SK-N-SH treated with all-trans-retinoic acid at 6 μM for 48 hours (cell line): ENCODE measurements around the gene IPO4.

Source experiments
- ATAC-seq: fragments of 200-7000 bp; cut with Tn5 transposase; 3 replicates; pipeline ENCODE4 v1.9.1; 2020; ENCODE audit warnings: mild to moderate bottlenecking, moderate library complexity
- ARNTL ChIP-seq: fragments of 450-650 bp; formaldehyde crosslinking; IDR thresholded peaks from 2 replicates; pipeline ENCODE4 v1.5.0; 2020; ENCODE audit warnings: low read depth, mild to moderate bottlenecking, moderate library complexity, borderline replicate concordance
- BACH2 ChIP-seq: fragments of 250-450 bp; sonication (Bioruptor Pico); IDR thresholded peaks from 2 replicates; pipeline ENCODE4 v1.9.0; 2021; ENCODE audit warnings: mild to moderate bottlenecking, borderline replicate concordance
- CREB5 ChIP-seq: fragments of 250-450 bp; sonication (Bioruptor Pico); IDR thresholded peaks from 2 replicates; pipeline ENCODE4 v1.5.1; 2020; ENCODE audit warnings: low read depth, mild to moderate bottlenecking, moderate library complexity
- CSDC2 ChIP-seq: fragments of 250-450 bp; sonication (Bioruptor Pico); IDR thresholded peaks from 2 replicates; pipeline ENCODE4 v1.5.0; 2020; ENCODE audit warnings: mild to moderate bottlenecking, moderate library complexity
- CSRNP3 ChIP-seq: fragments of 250-450 bp; sonication (Bioruptor Pico); IDR thresholded peaks from 2 replicates; pipeline ENCODE4 v1.5.1; 2021; ENCODE audit warnings: mild to moderate bottlenecking, moderate library complexity
- ESRRG ChIP-seq: fragments of 250-450 bp; sonication (Bioruptor Pico); IDR thresholded peaks from 2 replicates; pipeline ENCODE4 v1.6.1; 2021; ENCODE audit warnings: mild to moderate bottlenecking
- GLIS3 ChIP-seq: fragments of 250-450 bp; sonication (Bioruptor Pico); IDR thresholded peaks from 2 replicates; pipeline ENCODE4 v1.5.0; 2020; ENCODE audit warnings: mild to moderate bottlenecking, moderate library complexity
- ISL1 ChIP-seq: fragments of 250-450 bp; sonication (Bioruptor Pico); IDR thresholded peaks from 2 replicates; pipeline ENCODE4 v2.1.2; 2022; ENCODE audit warnings: mild to moderate bottlenecking, moderate library complexity
- OSR1 ChIP-seq: fragments of 250-450 bp; sonication (Bioruptor Pico); IDR thresholded peaks from 2 replicates; pipeline ENCODE4 v1.8.0; 2022; ENCODE audit warnings: moderate library complexity, mild to moderate bottlenecking, inconsistent platforms
- PPARA ChIP-seq: fragments of 250-450 bp; sonication (Bioruptor Pico); IDR thresholded peaks from 2 replicates; pipeline ENCODE4 v1.5.0; 2020; ENCODE audit warnings: mild to moderate bottlenecking, borderline replicate concordance
- RARB ChIP-seq: fragments of 250-450 bp; sonication (Bioruptor Pico); IDR thresholded peaks from 2 replicates; pipeline ENCODE4 v1.8.0; 2021; ENCODE audit warnings: mild to moderate bottlenecking, moderate library complexity
- SNAI2 ChIP-seq: fragments of 250-450 bp; sonication (Bioruptor Pico); IDR thresholded peaks from 2 replicates; pipeline ENCODE4 v1.5.0; 2020; ENCODE audit warnings: mild to moderate bottlenecking, moderate library complexity
- TCF4 ChIP-seq: fragments of 250-450 bp; sonication (Bioruptor Pico); IDR thresholded peaks from 2 replicates; pipeline ENCODE4 v1.8.0; 2021; ENCODE audit warnings: mild to moderate bottlenecking, moderate library complexity, borderline replicate concordance
- TOX ChIP-seq: fragments of 250-450 bp; sonication (Bioruptor Pico); IDR thresholded peaks from 2 replicates; pipeline ENCODE4 v1.8.0; 2021; ENCODE audit warnings: mild to moderate bottlenecking, moderate library complexity, borderline replicate concordance
- TSHZ2 ChIP-seq: fragments of 250-450 bp; sonication (Bioruptor Pico); IDR thresholded peaks from 2 replicates; pipeline ENCODE4 v1.5.0; 2020; ENCODE audit warnings: mild to moderate bottlenecking, moderate library complexity
- ZC3H10 ChIP-seq: fragments of 250-450 bp; sonication (Bioruptor Pico); IDR thresholded peaks from 2 replicates; pipeline ENCODE4 v1.5.1; 2021; ENCODE audit warnings: mild to moderate bottlenecking, moderate library complexity
- ZFP3 ChIP-seq: fragments of 250-450 bp; sonication (Bioruptor Pico); IDR thresholded peaks from 2 replicates; pipeline ENCODE4 v1.5.0; 2020; ENCODE audit warnings: mild to moderate bottlenecking, moderate library complexity
- ZFP30 ChIP-seq: fragments of 450-650 bp; formaldehyde crosslinking; IDR thresholded peaks from 2 replicates; pipeline ENCODE4 v1.5.0; 2022; ENCODE audit warnings: mild to moderate bottlenecking, moderate library complexity
- ZNF70 ChIP-seq: fragments of 450-650 bp; formaldehyde crosslinking; IDR thresholded peaks from 2 replicates; pipeline ENCODE4 v1.5.0; 2020; ENCODE audit warnings: mild to moderate bottlenecking, moderate library complexity
- ZNF8 ChIP-seq: fragments of 450-650 bp; formaldehyde crosslinking; IDR thresholded peaks from 2 replicates; pipeline ENCODE4 v1.5.0; 2020; ENCODE audit warnings: mild to moderate bottlenecking, moderate library complexity
- TF ChIP-seq, protein P1 (sequence below): fragments of 250-450 bp; sonication (Bioruptor Pico); IDR thresholded peaks from 2 replicates; pipeline ENCODE4 v1.8.0; 2020; ENCODE audit warnings: mild to moderate bottlenecking, moderate library complexity, borderline replicate concordance
- TF ChIP-seq, protein P2 (sequence below): fragments of 250-450 bp; sonication (Bioruptor Pico); IDR thresholded peaks from 2 replicates; pipeline ENCODE4 v1.8.0; 2021; ENCODE audit warnings: low read depth, mild to moderate bottlenecking, moderate library complexity, borderline replicate concordance

The IPO4 gene

DNA sequence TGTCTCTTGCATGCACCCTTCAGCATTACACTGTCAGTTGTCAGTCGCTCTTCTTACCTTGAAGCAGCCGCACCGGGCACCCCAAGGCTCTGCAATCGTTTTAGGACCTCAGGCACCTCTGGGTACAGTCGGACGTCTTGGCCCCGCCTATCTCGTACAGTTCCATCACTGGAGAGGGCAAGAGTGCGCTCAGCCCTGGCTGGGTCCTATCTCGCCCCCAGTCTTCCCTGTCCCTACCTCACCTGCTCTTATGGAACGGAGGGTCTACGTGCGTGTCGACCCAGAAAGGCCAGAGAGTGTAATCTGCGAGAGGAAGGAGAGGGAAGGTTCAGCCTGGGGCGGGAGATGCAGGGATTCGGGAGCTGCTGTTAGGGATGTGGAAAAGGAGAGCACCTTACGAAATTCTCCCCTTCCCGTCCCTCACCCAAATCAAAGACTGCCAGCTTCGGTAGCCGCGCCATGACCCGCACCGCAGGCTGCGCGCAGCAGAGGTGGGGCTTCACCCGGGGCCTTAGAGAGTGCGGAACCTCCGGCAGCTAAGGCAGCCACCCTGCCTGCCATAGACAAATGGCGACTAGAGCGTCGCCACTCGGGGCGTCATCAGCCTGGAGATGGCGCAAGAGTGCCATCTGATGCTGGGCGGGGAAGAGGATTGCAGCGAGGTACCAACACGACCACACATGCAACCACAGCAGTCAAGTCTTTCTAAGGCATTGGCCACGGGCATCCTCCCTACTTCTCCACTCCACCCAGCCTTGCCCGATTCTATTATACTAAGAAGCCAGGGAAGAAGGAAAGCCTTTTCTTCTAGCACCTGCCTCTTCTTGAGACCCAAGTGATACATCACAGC lies 27.1 kb upstream of the IPO4 start, which contains the start of gene MDP1:
Gene MDP1 (minus strand): TSS at position 572 of the 850 bp plus-strand sequence. CDS start 111 bp downstream, at position 461.
- peak; percentile 80 for ATAC-seq
- TF ChIP-seq, protein P1, sequence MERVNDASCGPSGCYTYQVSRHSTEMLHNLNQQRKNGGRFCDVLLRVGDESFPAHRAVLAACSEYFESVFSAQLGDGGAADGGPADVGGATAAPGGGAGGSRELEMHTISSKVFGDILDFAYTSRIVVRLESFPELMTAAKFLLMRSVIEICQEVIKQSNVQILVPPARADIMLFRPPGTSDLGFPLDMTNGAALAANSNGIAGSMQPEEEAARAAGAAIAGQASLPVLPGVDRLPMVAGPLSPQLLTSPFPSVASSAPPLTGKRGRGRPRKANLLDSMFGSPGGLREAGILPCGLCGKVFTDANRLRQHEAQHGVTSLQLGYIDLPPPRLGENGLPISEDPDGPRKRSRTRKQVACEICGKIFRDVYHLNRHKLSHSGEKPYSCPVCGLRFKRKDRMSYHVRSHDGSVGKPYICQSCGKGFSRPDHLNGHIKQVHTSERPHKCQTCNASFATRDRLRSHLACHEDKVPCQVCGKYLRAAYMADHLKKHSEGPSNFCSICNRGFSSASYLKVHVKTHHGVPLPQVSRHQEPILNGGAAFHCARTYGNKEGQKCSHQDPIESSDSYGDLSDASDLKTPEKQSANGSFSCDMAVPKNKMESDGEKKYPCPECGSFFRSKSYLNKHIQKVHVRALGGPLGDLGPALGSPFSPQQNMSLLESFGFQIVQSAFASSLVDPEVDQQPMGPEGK (CRISPR knock-in tag): no peak
- no peak; the same call in 1 of the 2 replicates for TF ChIP-seq GLIS3 (CRISPR knock-in tag)
- no peak for TF ChIP-seq ISL1 (CRISPR knock-in tag)
- TF ChIP-seq CREB5 (CRISPR knock-in tag): no peak; the same call in 1 of the 2 replicates
- TF ChIP-seq TSHZ2: no peak
- TF ChIP-seq CSDC2 (CRISPR knock-in tag): no peak
- TF ChIP-seq ZNF8: no peak
- TF ChIP-seq OSR1 (CRISPR knock-in tag): no peak
- TF ChIP-seq ZC3H10 (CRISPR knock-in tag): no peak
- no peak for TF ChIP-seq BACH2 (CRISPR knock-in tag)
- TF ChIP-seq PPARA (CRISPR knock-in tag): no peak
- no peak for TF ChIP-seq SNAI2 (CRISPR knock-in tag)
- TF ChIP-seq RARB: no peak
- no peak for TF ChIP-seq ZFP30 (CRISPR knock-in tag)
- no peak for TF ChIP-seq ESRRG (CRISPR knock-in tag)
- TF ChIP-seq ZNF70 (CRISPR knock-in tag): no peak
- no peak for TF ChIP-seq TCF4 (CRISPR knock-in tag)
- TF ChIP-seq, all 23 proteins: peak for 0

DNA sequence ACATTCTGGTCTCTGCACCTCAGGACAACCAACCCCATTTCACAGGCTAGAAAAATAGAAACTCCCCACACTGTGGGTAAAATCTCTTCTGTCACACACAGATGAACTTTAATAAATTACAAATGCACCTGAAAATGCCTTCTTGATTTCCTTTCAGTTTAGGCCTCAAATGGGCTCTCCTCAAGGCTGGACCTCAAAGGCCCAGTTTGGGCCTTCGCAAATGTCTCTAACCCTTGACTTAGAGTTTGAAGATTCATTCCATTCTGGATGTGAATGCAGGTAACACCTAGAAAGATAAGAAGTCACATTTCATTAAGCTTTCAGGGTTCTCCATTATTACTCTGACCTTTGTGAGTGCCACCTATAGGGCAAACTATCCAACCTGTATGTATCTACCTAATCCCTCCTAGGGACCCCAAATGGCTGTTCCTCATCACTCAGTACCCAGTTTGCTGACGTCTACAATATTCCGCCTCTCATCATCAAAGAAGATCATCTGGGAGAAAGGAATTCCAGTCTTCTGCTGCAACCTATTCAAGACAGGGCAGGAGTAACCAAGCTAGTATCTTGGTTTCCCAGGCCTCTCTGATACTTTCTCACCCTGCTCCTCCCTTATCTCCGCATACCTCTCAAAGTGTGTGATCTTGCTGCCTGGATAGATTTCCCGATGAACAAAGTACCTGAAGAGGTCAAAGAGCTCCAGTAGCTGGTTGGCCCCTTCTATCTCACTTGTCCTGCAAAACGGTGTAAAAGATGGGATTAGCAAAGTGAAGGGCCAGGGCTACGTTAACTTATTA lies 25.4 kb upstream of the IPO4 start:
- TF ChIP-seq ISL1 (CRISPR knock-in tag) (no peak), ESRRG (CRISPR knock-in tag) (no peak), TOX (CRISPR knock-in tag) (no peak), ZNF70 (CRISPR knock-in tag) (no peak), ZFP30 (CRISPR knock-in tag) (no peak), CSRNP3 (no peak), CREB5 (CRISPR knock-in tag) (no peak), OSR1 (CRISPR knock-in tag) (no peak), PPARA (CRISPR knock-in tag) (no peak), ZFP3 (no peak), ARNTL (CRISPR knock-in tag) (no peak), ZNF8 (no peak)
- TF ChIP-seq, protein P2, sequence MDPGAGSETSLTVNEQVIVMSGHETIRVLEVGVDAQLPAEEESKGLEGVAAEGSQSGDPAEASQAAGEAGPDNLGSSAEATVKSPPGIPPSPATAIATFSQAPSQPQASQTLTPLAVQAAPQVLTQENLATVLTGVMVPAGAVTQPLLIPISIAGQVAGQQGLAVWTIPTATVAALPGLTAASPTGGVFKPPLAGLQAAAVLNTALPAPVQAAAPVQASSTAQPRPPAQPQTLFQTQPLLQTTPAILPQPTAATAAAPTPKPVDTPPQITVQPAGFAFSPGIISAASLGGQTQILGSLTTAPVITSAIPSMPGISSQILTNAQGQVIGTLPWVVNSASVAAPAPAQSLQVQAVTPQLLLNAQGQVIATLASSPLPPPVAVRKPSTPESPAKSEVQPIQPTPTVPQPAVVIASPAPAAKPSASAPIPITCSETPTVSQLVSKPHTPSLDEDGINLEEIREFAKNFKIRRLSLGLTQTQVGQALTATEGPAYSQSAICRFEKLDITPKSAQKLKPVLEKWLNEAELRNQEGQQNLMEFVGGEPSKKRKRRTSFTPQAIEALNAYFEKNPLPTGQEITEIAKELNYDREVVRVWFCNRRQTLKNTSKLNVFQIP: no peak
- TF ChIP-seq, protein P1 (CRISPR knock-in tag): no peak
- TF ChIP-seq, all 23 proteins: peak for 0
- no peak for ATAC-seq
